GM21717 (cell line): Measurements from ENCODE around the gene LRRC40.
A peak's percentile ranks its signal among the peaks of the same experiment; 100 is the strongest.
"Not testable (repeated sequence)": the region's sequence is repeated elsewhere in the genome, so short reads cannot be mapped to it uniquely, and the experiment has no call there.

Experiments used
- ATAC-seq: cut with Tn5 transposase; IDR thresholded peaks from one replicate; pipeline ENCODE4 v1.9.1; 2021; ENCODE audit warnings: mild to moderate bottlenecking, moderate library complexity; ENCODE audit not compliant: unreplicated experiment

Gene LRRC40

DNA sequence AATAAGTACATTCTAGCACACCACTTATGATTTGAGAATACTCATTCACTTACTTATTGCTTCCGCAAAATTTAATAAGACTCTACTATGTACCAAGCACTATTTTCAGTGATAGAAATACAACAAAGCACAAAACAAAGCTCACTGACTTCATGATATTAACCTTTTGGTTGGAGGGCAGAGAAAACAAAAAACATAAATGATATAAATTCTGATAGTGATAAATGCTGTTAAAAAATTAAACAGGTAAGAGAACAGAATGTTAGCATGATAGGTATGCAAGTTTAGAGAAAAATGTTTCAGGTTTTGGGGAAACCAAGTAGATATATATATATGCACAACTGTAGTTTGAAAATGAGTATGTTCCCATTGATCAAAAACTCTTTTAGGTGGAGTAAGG lies 1.2 kb downstream of the LRRC40 start:
- no peak for ATAC-seq

DNA sequence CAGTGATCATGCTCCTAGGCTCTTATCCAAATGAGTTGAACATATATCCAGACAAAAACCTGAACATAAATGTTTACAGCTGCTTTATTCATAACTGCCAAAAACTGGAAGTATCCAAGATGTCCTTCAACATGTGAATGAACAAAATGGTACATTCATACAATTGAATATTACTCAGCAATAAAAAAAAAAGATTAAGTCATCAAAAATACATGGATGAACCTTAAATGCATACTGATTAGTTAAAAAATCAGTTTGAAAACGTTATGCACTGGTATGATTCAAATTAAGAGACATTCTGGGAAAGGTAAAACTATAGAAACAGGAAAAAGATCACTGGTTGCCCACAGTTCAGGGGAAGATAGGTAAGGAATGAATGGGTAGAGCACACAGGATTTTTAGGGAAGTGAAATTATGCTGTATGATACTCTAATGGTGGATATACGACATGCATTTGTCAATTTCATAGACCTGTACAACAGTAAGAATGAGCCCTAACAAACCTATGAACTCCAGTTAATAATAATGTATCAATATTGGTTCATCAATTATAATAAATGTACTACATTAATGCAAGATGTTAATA lies 3.1 kb downstream of the LRRC40 start:
- peak; percentile 32 for ATAC-seq

DNA sequence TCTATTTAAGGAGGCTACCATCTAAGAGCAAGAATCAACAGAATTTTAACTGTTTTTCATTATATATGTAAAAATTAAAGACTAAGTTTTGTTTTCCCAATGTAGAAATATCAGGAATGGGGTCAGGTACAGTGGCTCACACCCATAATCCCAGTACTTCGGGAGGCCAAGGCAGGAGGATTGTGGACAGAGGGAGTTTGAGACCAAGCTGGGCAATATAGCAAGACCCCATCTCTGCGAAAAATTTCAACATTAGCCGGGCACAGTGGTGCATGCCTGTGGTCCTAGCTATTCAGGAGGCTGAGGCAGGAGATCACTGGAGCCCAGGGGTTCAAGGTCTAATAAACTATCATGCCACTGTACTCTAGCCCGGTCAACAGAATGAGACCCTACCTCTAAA lies 5.3 kb downstream of the LRRC40 start:
- ATAC-seq = no peak

DNA sequence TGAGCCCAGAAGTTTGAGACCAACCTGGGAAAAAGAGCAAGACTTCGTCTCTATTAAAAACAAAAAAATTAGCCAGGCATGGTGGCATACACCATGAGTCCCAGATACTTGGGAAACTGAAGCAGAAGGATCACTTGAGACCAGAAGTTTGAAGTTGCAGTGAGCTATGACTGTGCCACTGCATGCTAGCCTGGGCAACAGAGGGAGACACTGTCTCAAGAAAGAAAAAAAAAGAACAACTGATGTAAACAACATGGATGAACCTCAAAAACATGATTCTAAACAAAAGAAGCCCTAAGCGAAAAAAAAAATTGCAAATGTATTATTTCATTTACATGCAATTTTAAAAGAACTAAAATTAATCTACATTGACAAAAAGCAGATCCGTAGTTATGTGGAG lies 9.0 kb downstream of the LRRC40 start:
- ATAC-seq = no peak

DNA sequence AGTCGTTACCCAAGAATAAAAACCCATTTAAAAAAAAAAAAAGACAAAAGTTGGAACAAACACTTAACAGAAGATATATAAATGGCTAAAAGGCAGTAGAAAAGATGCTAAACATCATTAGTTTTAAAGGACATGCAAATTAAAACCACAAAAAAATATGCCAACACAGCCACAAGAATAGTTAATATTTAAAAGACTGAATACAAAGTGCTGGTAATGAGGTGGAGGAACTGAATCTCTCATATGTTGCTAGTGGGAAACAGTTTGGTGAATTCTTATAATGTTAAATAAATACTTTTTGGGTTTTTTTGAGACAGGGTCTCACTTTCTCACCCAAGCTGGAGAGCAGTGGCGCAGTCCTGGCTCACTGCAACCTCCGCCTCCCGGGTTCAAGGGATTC lies 10.0 kb downstream of the LRRC40 start:
- ATAC-seq = no peak

DNA sequence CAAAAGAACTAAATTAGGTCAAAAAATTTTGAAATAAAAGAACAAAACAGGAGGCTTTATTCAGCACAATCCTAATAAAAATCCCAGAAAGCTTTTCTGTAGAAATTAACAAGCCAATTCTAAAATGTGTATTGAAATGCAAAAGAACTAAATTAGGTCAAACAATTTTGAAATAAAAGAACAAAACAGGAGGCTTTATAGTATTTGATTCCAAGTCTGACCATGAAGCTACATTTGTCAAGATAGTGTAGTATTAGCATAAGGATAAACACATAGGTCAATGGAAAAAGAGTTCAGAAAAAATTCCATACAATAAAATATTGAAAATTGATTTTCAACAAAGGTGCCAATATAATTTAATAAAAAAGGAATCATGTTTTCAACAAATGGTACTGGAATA lies 10.8 kb downstream of the LRRC40 start:
- ATAC-seq = no peak

DNA sequence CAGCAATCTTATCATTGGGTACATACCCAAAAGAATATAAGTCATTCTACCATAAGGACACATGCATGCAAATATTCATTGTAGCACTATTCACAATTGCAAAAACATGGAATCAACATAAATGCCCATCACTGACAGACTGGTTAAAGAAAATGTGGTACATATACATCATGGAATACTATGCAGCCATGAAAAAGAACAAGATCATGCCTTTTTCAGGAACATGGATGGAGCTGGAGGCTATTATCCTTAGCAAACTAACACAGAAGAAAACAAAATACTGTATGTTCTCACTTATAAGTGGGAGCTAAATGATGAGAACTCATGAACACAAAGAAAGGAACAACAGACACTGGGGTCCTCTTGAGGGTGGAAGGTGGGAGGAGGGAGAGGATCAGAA lies 12.9 kb downstream of the LRRC40 start:
- not testable (repeated sequence) for ATAC-seq

DNA sequence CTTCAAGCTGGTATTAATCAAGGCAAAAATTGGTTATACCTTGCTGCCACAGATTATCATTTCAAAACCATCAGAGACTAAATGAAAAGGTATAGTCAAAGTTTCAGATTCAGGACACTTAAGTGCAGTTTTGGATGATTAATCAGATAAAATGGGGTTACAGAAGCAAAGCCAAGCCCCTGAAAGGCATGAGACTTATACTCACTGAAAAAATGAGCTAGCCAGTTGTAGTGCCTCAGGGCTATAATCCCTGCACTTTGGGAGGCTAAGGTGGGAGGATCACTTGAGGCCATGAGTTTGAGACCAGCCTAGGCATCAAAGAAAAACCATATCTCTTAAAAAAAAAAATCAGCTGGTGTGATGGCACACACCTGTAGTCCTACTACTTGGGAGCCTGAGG lies 15.2 kb downstream of the LRRC40 start:
- ATAC-seq = no peak

DNA sequence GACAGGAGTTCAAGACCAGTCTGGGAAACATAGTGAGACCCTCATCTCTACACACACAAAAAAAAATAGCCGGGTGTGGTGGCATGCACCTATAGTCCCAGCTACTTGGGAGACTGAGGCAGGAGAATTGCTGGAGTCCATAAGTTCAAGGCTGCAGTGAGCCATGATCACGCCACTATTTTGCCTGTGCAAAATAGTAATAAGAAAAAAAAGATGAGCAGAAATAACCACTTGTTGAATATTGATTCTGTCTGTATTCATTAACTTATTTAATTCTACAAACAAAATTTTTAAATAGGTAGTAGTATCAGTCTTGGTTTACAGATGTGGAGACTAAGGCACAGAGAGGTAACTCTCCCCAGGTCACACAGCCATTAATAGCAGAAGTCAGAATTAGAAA lies 16.9 kb downstream of the LRRC40 start:
- ATAC-seq = no peak

GRCh38 chr1:70185181-70185580 lies 20.2 kb downstream of the LRRC40 start:
- ATAC-seq = not testable (repeated sequence)

- ATAC-seq = no peak
These were observed 33.9 kb downstream of the LRRC40 start for GRCh38 chr1:70171512-70171911.

GRCh38 chr1:70169018-70169839 lies 36.1 kb downstream of the LRRC40 start:
- ATAC-seq = no peak

DNA sequence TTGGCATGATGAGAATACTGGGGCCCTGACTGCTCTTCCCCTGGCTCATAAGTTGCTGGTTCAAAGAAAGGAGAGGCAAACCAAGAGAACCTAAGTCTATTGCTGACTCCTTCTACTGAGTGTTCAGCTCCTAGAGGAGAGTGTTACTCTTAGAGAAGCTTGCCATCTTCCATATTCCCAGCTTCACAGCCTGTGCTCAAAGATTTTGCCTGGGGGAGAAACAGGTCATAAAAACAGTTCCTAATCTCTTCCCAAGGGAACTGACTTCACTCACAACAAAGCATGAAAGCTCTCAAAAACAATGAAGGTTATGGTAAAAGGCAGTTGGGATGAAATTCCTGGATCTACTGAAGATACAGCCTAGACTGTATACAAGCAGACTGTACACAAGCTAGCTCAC lies 37.1 kb downstream of the LRRC40 start:
- no peak for ATAC-seq

- no peak for ATAC-seq
These were observed 41.0 kb downstream of the LRRC40 start for GRCh38 chr1:70164350-70164749.

DNA sequence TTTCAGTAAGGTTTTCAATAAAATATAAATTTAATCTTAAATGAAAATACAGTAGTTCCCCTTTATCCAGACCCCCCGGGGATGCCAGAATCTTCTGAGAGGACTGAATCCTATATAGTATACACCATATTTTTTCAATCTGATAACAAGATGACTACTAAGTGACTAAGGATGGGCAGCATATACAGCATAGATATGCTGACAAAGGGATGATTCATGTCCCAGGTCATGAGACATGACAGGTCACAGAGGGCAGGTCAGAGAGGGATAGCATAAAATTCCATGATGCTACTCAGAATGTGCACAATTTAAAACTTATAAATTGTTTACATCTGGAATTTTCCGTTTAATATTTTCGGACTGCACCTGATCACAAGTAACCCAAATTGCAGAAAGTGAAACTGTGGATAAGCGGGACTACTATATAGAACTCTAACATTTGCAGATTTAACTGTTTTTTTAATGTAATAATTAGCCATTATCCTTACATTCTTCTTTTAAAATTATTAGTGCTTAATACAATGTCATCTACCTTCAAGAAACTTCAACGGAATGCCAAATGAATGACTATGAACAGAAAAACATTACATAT lies 48.8 kb downstream of the LRRC40 start:
- ATAC-seq = no peak

- no peak for ATAC-seq
These were observed 51.6 kb downstream of the LRRC40 start for GRCh38 chr1:70153739-70154138.

- ATAC-seq = no peak
These were observed 54.9 kb downstream of the LRRC40 start for GRCh38 chr1:70150444-70150843.

DNA sequence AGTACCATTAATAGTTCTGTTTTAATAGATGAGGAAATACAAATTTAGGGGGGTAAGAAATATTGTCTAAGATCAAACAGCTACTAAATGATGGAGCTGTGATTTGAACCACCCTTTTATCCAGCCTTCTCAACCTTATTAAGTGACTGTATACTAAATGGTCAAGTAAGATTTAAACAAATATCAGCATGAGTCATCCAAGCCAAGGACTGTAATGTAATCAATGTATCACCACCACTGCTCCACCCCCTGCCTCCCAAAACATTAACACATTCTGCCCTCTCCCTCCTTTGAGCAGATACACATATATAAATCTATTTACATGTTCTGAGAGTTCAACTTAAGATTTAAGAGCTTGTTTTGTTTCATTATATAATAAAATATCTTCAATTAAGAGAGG lies 58.9 kb downstream of the LRRC40 start:
- ATAC-seq = no peak

DNA sequence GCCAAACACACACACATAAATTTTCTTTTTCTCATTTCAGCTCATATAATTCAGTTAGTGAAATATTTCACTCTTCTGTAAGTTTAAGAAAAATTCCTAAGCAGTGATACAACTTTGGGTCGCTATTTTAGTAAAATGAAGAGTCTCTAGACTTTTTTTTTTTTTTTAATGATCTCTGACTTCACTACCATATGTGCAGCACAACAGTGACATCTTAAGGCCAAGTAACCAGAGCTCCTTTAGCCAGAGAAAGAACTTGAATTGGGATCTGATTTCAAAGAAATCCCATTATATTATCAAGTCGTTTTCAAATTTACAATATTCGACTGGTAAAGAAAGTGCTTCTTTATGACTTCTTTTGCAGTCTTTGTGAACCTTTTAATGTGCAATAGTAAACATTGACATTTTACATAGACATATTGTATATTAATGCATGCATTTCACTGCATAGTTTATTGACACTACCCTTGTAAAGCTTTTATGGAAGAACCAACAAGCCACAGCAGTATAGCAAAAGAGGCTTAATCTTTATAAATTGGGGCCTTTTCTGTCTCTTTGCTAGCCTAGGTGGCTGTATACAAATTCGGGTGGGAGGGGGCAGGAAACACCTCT lies 62.2 kb downstream of the LRRC40 start:
- no peak for ATAC-seq

DNA sequence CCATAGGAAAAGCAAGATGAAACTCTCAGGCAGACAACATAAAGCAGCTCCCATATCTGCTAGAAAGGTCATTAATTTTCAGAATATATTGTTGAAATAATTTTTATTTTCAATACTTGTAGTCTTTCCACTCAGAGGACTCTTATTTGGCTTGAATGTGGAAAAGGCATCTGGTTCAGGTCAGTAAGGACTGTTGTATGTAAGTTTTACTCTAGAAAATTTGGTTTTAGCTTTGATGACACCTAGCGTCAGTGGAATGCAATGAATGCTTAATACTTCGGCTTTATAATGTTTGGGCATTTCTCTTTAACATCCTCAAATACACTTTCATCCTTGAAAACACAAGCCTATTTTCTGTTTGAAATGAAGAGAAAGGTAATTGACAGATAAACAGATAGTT lies 63.3 kb downstream of the LRRC40 start:
- no peak for ATAC-seq

GRCh38 chr1:70140894-70141293 lies 64.5 kb downstream of the LRRC40 start:
- no peak for ATAC-seq

DNA sequence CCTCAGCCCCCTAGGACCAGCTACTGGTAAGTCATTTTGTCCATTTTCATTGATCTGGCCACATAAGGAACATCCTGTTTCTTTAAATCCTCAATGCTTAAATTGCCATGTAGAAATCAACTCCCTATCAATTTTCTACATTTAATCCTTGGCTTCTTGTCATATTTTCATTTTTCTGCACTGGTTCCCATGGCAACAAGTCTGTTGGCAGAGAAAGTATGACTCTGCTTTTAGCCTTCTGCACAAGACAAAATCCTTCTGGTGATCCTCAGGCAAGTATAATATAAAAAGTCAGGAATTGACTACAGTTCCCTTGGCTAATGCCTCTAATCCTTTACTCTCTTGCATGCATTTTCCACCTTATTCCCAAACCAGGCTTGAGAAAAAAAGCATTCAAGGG lies 65.0 kb downstream of the LRRC40 start:
- ATAC-seq = no peak
